Uterus (tissue), 2 donors: ENCODE measurements around the gene PARD3.

Source experiments
- POLR2A ChIP-seq, 2 donors: fragments of 450-650 bp; IDR thresholded peaks; one replicate each; pipeline ENCODE4 v1.6.1; 2016; ENCODE audit warnings: antibody characterized with exemption in 2 of 2, mild to moderate bottlenecking in 1 of 2, moderate library complexity in 1 of 2
- TF ChIP-seq, protein P1 (sequence below), 4 experiments: fragments of 200-600 bp in 2 of 4; fragments of 450-650 bp in 2 of 4; sonication (generic) in 2 of 4; IDR thresholded peaks; one replicate each; pipeline ENCODE4 v1.5.1; 2016 to 2019; ENCODE audit warnings: antibody characterized with exemption in 4 of 4, mild to moderate bottlenecking in 2 of 4, moderate library complexity in 1 of 4

DNA sequence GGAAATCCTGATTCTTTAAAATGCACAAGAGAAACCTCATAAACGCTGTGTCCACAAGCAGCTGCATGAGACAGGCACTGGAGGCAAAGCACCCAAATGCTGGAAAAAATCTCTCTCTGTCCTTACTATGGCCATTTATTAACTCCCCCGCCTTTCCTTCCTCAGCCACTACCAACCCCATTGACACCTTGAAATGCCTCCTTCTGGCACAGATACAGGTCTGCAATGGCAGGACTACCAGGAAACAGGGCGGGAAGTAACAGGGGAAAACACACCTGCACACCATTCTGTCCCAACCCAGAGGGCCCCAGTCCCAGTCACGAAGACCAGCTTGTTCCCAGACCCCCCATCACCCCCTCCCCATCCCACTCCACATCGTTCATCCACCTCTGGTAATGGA is 224.3 kb downstream of the PARD3 start:
- TF ChIP-seq, protein P1, sequence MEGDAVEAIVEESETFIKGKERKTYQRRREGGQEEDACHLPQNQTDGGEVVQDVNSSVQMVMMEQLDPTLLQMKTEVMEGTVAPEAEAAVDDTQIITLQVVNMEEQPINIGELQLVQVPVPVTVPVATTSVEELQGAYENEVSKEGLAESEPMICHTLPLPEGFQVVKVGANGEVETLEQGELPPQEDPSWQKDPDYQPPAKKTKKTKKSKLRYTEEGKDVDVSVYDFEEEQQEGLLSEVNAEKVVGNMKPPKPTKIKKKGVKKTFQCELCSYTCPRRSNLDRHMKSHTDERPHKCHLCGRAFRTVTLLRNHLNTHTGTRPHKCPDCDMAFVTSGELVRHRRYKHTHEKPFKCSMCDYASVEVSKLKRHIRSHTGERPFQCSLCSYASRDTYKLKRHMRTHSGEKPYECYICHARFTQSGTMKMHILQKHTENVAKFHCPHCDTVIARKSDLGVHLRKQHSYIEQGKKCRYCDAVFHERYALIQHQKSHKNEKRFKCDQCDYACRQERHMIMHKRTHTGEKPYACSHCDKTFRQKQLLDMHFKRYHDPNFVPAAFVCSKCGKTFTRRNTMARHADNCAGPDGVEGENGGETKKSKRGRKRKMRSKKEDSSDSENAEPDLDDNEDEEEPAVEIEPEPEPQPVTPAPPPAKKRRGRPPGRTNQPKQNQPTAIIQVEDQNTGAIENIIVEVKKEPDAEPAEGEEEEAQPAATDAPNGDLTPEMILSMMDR (IDR thresholded peaks at IDR 0.05) = no peak
- no peak for TF ChIP-seq POLR2A (IDR thresholded peaks at IDR 0.05)
